Immature natural killer cell (primary cell): ENCODE results near the gene DPT. TPM values are rescaled to one million over a fixed set of nuclear protein-coding genes. Genes with fewer than 3 reads are reported as not detected.

Experiments
- DNase-seq, 3 donors: peaks; one replicate each; pipeline ENCODE4 v3.0.0; 2022; ENCODE audit warnings: mixed read lengths in 1 of 3
- H3K27ac Mint-ChIP-seq, 6 donors: one replicate each; pipeline ENCODE4 v1.8.0; 2020; ENCODE audit warnings: mixed read lengths in 6 of 6, mild to moderate bottlenecking in 5 of 6, inconsistent platforms in 4 of 6, moderate library complexity in 3 of 6
- H3K27me3 Mint-ChIP-seq, 3 donors: one replicate each; pipeline ENCODE4 v1.8.0; 2020 to 2021; ENCODE audit warnings: low read depth in 3 of 3, mild to moderate bottlenecking in 3 of 3, mixed read lengths in 3 of 3, moderate library complexity in 3 of 3, inconsistent platforms in 1 of 3
- H3K36me3 Mint-ChIP-seq, 3 donors: one replicate each; pipeline ENCODE4 v1.8.0; 2020; ENCODE audit warnings: mixed read lengths in 3 of 3, inconsistent platforms in 2 of 3, mild to moderate bottlenecking in 2 of 3
- H3K4me1 Mint-ChIP-seq, 2 donors: one replicate each; pipeline ENCODE4 v1.8.0; 2020; ENCODE audit warnings: inconsistent platforms in 2 of 2, mild to moderate bottlenecking in 2 of 2, mixed read lengths in 2 of 2, moderate library complexity in 1 of 2
- H3K4me3 Mint-ChIP-seq, 5 donors: one replicate each; pipeline ENCODE4 v1.8.0; 2020; ENCODE audit warnings: mild to moderate bottlenecking in 5 of 5, mixed read lengths in 5 of 5, inconsistent platforms in 3 of 5, moderate library complexity in 3 of 5
- H3K9me3 Mint-ChIP-seq, 6 donors: one replicate each; pipeline ENCODE4 v1.8.0; 2020; ENCODE audit warnings: mild to moderate bottlenecking in 6 of 6, mixed read lengths in 6 of 6, inconsistent platforms in 4 of 6, moderate library complexity in 3 of 6
- polyA plus RNA-seq, 3 donors: library from polyadenylated mRNA; unstranded; fragments of 300-500 nt; fragmentation: Illumina TruSeq; gene quantifications; one replicate each; pipeline ENCODE4 v1.2.3, GENCODE V29; 2021

Gene DPT
- polyA plus RNA-seq, 3 donors from 2014 or later = not detected

GRCh38 chr1:168645721-168646120, 83.3 kb downstream of the DPT start:
- H3K9me3 Mint-ChIP-seq = no peaks in the 10 kb centered on the region
- peaks cover 0 to 3% (median 0%) of the 10 kb centered on the region in 3 donors for H3K36me3 Mint-ChIP-seq
- no peak for DNase-seq
- no peak overlapping the region for H3K4me3 Mint-ChIP-seq
- peaks cover 2 to 3% (median 2%) of the 10 kb centered on the region in 3 donors for H3K27me3 Mint-ChIP-seq
- H3K27ac Mint-ChIP-seq = no peak overlapping the region
- no peaks in the 10 kb centered on the region for H3K4me1 Mint-ChIP-seq

Other genes starting within 250 kb of the DPT start
- gene XCL2, start 185.2 kb downstream of the DPT start, polyA plus RNA-seq = 1,000 to 10,000 TPM in 1 of 3 donors, 100 to 1,000 TPM in 2; 537 to 1,283 (median 719) TPM
- gene XCL1, start 152.6 kb downstream of the DPT start, polyA plus RNA-seq = 100 to 1,000 TPM in 1 of 3 donors, 10 to 100 TPM in 2; 40.1 to 123 (median 59.8) TPM